RWPE2 (cell line): ENCODE measurements around the gene SORCS2.

Experiments used
- ATAC-seq: fragments of 200-7000 bp; cut with Tn5 transposase; 3 replicates; pipeline ENCODE4 v1.9.1; 2021; ENCODE audit warnings: low read depth
- DNase-seq: peaks from one replicate; pipeline ENCODE4 v3.0.0-alpha.2; 2020; ENCODE audit warnings: low spot score
- H3K27ac ChIP-seq: fragments of 450-650 bp; 2 replicates; pipeline ENCODE4 v1.5.1; 2017; ENCODE audit warnings: mild to moderate bottlenecking; ENCODE audit not compliant: poor library complexity, severe bottlenecking
- H3K27me3 ChIP-seq: fragments of 250-450 bp; sonication (Bioruptor Pico); 2 replicates; pipeline ENCODE4 v1.5.1; 2021; ENCODE audit warnings: mild to moderate bottlenecking, moderate library complexity; ENCODE audit not compliant: insufficient read depth, poor library complexity, severe bottlenecking
- H3K36me3 ChIP-seq: fragments of 250-450 bp; sonication (Bioruptor Pico); 2 replicates; pipeline ENCODE4 v1.5.1; 2020; ENCODE audit warnings: low read depth, mild to moderate bottlenecking, moderate library complexity
- H3K4me1 ChIP-seq: fragments of 250-450 bp; sonication (Bioruptor Pico); 2 replicates; pipeline ENCODE4 v1.5.1; 2021; ENCODE audit warnings: mild to moderate bottlenecking, moderate library complexity; ENCODE audit not compliant: insufficient read depth, poor library complexity, severe bottlenecking
- H3K4me3 ChIP-seq: fragments of 250-450 bp; sonication (Bioruptor Pico); 2 replicates; pipeline ENCODE4 v1.5.1; 2021; ENCODE audit warnings: mild to moderate bottlenecking, moderate library complexity; ENCODE audit not compliant: severe bottlenecking
- H3K9me3 ChIP-seq: fragments of 250-450 bp; sonication (Bioruptor Pico); 2 replicates; pipeline ENCODE4 v1.5.1; 2021; ENCODE audit warnings: mild to moderate bottlenecking, moderate library complexity; ENCODE audit not compliant: severe bottlenecking
- CTCF ChIP-seq: fragments of 450-650 bp; IDR thresholded peaks from one replicate; pipeline ENCODE4 v1.5.1; 2017; ENCODE audit warnings: mild to moderate bottlenecking, moderate library complexity; ENCODE audit not compliant: poor library complexity, severe bottlenecking

Gene SORCS2

GRCh38 chr4:7259039-7259438 lies 66.7 kb downstream of the SORCS2 start:
- no peak for TF ChIP-seq CTCF
- Histone ChIP-seq H3K9me3 (no peaks in the 10 kb centered on the region), H3K27ac (no peak overlapping the region), H3K4me1 (peaks cover 13% of the 10 kb centered on the region), H3K36me3 (no peaks in the 10 kb centered on the region), H3K4me3 (no peak overlapping the region), H3K27me3 (no peaks in the 10 kb centered on the region)
- DNase-seq (no peak), ATAC-seq (no peak)

- no peak for TF ChIP-seq CTCF
- Histone ChIP-seq H3K27ac (no peak overlapping the region), H3K36me3 (no peaks in the 10 kb centered on the region), H3K4me3 (no peak overlapping the region), H3K27me3 (no peaks in the 10 kb centered on the region), H3K4me1 (peaks cover 13% of the 10 kb centered on the region), H3K9me3 (no peaks in the 10 kb centered on the region)
- ATAC-seq = no peak
- DNase-seq = peak; percentile 30
These were observed 68.2 kb downstream of the SORCS2 start for GRCh38 chr4:7260569-7260968.

- no peaks in the 10 kb centered on the region for H3K36me3 ChIP-seq
- TF ChIP-seq CTCF = no peak
- H3K27me3 ChIP-seq = no peaks in the 10 kb centered on the region
- ATAC-seq (no peak), DNase-seq (no peak)
- H3K4me1 ChIP-seq = peaks cover 13% of the 10 kb centered on the region
- no peak overlapping the region for H3K27ac ChIP-seq
- H3K9me3 ChIP-seq = no peaks in the 10 kb centered on the region
- no peak overlapping the region for H3K4me3 ChIP-seq
These were observed 68.7 kb downstream of the SORCS2 start for GRCh38 chr4:7261087-7261486.

- ATAC-seq = no peak
- H3K27ac ChIP-seq = no peak overlapping the region
These were observed 69.2 kb downstream of the SORCS2 start for GRCh38 chr4:7261536-7261935.

More at GRCh38 chr4:7261536-7261935, 69.2 kb downstream of the SORCS2 start:
- DNase-seq = no peak
- Histone ChIP-seq H3K27me3 (no peaks in the 10 kb centered on the region), H3K4me1 (peaks cover 13% of the 10 kb centered on the region), H3K9me3 (no peaks in the 10 kb centered on the region), H3K4me3 (no peak overlapping the region), H3K36me3 (no peaks in the 10 kb centered on the region)
- no peak for TF ChIP-seq CTCF
